H1 (cell line): Measurements from ENCODE around the gene TBC1D17. TPM values are rescaled to one million over a fixed set of nuclear protein-coding genes. Genes with fewer than 3 reads are reported as not detected.

Source experiments
- CTCF ChIA-PET: fragments of 300-600 bp; sonication (Branson Sonifier 250); formaldehyde crosslinking; loops from one replicate; lab custom pipeline; 2021; ENCODE audit not compliant: partially characterized antibody; lab: Charles Lee
- POLR2A ChIA-PET: fragments of 300-600 bp; sonication (Branson Sonifier 250); formaldehyde crosslinking; loops from one replicate; lab custom pipeline; 2021; ENCODE audit warnings: inconsistent platforms; ENCODE audit not compliant: partially characterized antibody; lab: Charles Lee
- DNase-seq, 2 experiments: peaks; one replicate each; pipeline versions ENCODE4 v3.0.0 to v3.0.0-alpha.2; 2010 to 2022; ENCODE audit warnings: low spot score in 2 of 2, low read depth in 1 of 2, mixed read lengths in 1 of 2
- FAIRE-seq: peaks from 2 replicates; lab custom pipeline; 2011; peaks lifted over from hg19 to GRCh38; lab: Jason Lieb, UNC
- H2AFZ ChIP-seq: 2 replicates; pipeline ENCODE4 v1.8.1; 2012; ENCODE audit warnings: low read length, inconsistent platforms
- H2AK5ac ChIP-seq: 2 replicates; pipeline ENCODE4 v1.6.1; 2013; ENCODE audit warnings: low read depth, low read length
- H2BK120ac ChIP-seq: replicated peaks from 2 replicates; pipeline ENCODE3; 2013; ENCODE audit warnings: low read depth, low read length, inconsistent platforms
- H2BK12ac ChIP-seq: 2 replicates; pipeline ENCODE4 v1.6.1; 2013; ENCODE audit warnings: low read depth, low read length
- H2BK15ac ChIP-seq: 2 replicates; pipeline ENCODE4 v1.6.1; 2013; ENCODE audit warnings: low read length
- H2BK20ac ChIP-seq: 2 replicates; pipeline ENCODE4 v1.6.1; 2013; ENCODE audit warnings: low read length
- H2BK5ac ChIP-seq: 2 replicates; pipeline ENCODE4 v1.6.1; 2013; ENCODE audit warnings: low read depth, low read length
- H3K14ac ChIP-seq: 2 replicates; pipeline ENCODE4 v1.6.1; 2013; ENCODE audit warnings: inconsistent platforms; ENCODE audit not compliant: insufficient read length
- H3K18ac ChIP-seq: 2 replicates; pipeline ENCODE4 v1.6.1; 2013; ENCODE audit warnings: low read length; ENCODE audit errors: extremely low read depth
- H3K23ac ChIP-seq: 2 replicates; pipeline ENCODE4 v1.6.1; 2013; ENCODE audit warnings: inconsistent platforms; ENCODE audit not compliant: insufficient read length
- H3K23me2 ChIP-seq: 2 replicates; pipeline ENCODE4 v1.6.1; 2013; ENCODE audit warnings: low read depth, low read length
- H3K27ac ChIP-seq: 2 replicates; pipeline ENCODE4 v1.6.1; 2011; ENCODE audit warnings: low read depth, low read length, inconsistent platforms
- H3K27me3 ChIP-seq, 4 experiments: replicated peaks in 1 of 4; 1 replicate in 1 of 4; 2 replicates in 3 of 4; pipeline versions ENCODE4 v1.6.1 to v1.8.1; 2011 to 2013; ENCODE audit warnings: low read length in 3 of 4, mild to moderate bottlenecking in 3 of 4, inconsistent platforms in 2 of 4, mixed read lengths in 2 of 4, moderate library complexity in 1 of 4; ENCODE audit not compliant: control insufficient read depth in 3 of 4, insufficient read depth in 3 of 4; ENCODE audit errors: extremely low read depth in 1 of 4
- H3K36me3 ChIP-seq, 4 experiments: 2 replicates each; pipeline versions ENCODE4 v1.6.1 to v1.8.1; 2011 to 2013; ENCODE audit warnings: mild to moderate bottlenecking in 4 of 4, low read length in 3 of 4, moderate library complexity in 2 of 4, control low read depth in 1 of 4, inconsistent platforms in 1 of 4; ENCODE audit not compliant: insufficient read depth in 4 of 4, control insufficient read depth in 2 of 4
- H3K4ac ChIP-seq: replicated peaks from 2 replicates; pipeline ENCODE3; 2013; ENCODE audit warnings: low read length, low read depth, mixed read lengths, inconsistent platforms; ENCODE audit not compliant: insufficient read length
- H3K4me1 ChIP-seq, 4 experiments: replicated peaks in 1 of 4; 1 replicate in 1 of 4; 2 replicates in 3 of 4; pipeline versions ENCODE4 v1.6.1 to v1.8.1; 2011 to 2013; ENCODE audit warnings: low read length in 3 of 4, inconsistent platforms in 2 of 4, mixed read lengths in 1 of 4; ENCODE audit not compliant: insufficient read depth in 4 of 4, control insufficient read depth in 3 of 4
- H3K4me2 ChIP-seq, 2 experiments: 2 replicates each; pipeline versions ENCODE4 v1.6.1 to v1.8.1; 2011 to 2013; ENCODE audit warnings: low read depth in 2 of 2, low read length in 2 of 2, control low read depth in 1 of 2, inconsistent platforms in 1 of 2, mild to moderate bottlenecking in 1 of 2; ENCODE audit not compliant: insufficient read depth in 1 of 2
- H3K4me3 ChIP-seq, 4 experiments: fragments of 200-600, 300-600 bp in 1 of 4; sonication (generic), shearing (Covaris generic), sonication (Bioruptor Twin) in 1 of 4; 2 replicates each; pipeline versions ENCODE4 v1.5.1 to v1.8.1; 2011 to 2016; ENCODE audit warnings: low read length in 4 of 4, low read depth in 3 of 4, control low read depth in 2 of 4, inconsistent platforms in 2 of 4, mild to moderate bottlenecking in 2 of 4, mixed read lengths in 1 of 4, moderate library complexity in 1 of 4; ENCODE audit not compliant: insufficient read depth in 2 of 4; ENCODE audit errors: extremely low read depth in 1 of 4
- H3K56ac ChIP-seq: replicated peaks from 2 replicates; pipeline ENCODE3; 2013; ENCODE audit warnings: low read depth, mild to moderate bottlenecking, mixed read lengths, low read length, inconsistent platforms; ENCODE audit not compliant: insufficient read length
- H3K79me1 ChIP-seq: 2 replicates; pipeline ENCODE4 v1.6.1; 2013; ENCODE audit warnings: low read depth, low read length, control low read depth
- H3K79me2 ChIP-seq, 2 experiments: 2 replicates each; pipeline versions ENCODE4 v1.6.1 to v1.8.1; 2012 to 2013; ENCODE audit warnings: low read length in 2 of 2, mild to moderate bottlenecking in 2 of 2, inconsistent platforms in 1 of 2; ENCODE audit not compliant: insufficient read depth in 2 of 2, control insufficient read depth in 1 of 2
- H3K9ac ChIP-seq, 4 experiments: replicated peaks in 1 of 4; 1 replicate in 1 of 4; 2 replicates in 3 of 4; pipeline versions ENCODE4 v1.6.1 to v1.8.1; 2011 to 2013; ENCODE audit warnings: low read depth in 3 of 4, low read length in 3 of 4, control low read depth in 2 of 4, mild to moderate bottlenecking in 2 of 4, moderate library complexity in 2 of 4, inconsistent platforms in 1 of 4; ENCODE audit errors: extremely low read depth in 1 of 4
- H3K9me3 ChIP-seq, 2 experiments: 2 replicates each; pipeline versions ENCODE4 v1.6.1 to v1.8.1; 2012 to 2013; ENCODE audit warnings: mild to moderate bottlenecking in 2 of 2, moderate library complexity in 2 of 2, control low read depth in 1 of 2, inconsistent platforms in 1 of 2, low read depth in 1 of 2, low read length in 1 of 2, mixed read lengths in 1 of 2; ENCODE audit not compliant: insufficient read depth in 2 of 2
- H4K20me1 ChIP-seq, 2 experiments: replicated peaks in 1 of 2; 2 replicates each; pipeline versions ENCODE3 to v1.8.1; 2011 to 2013; ENCODE audit warnings: inconsistent platforms in 2 of 2, low read length in 2 of 2, mild to moderate bottlenecking in 1 of 2; ENCODE audit not compliant: insufficient read depth in 2 of 2, control insufficient read depth in 1 of 2
- H4K5ac ChIP-seq: 2 replicates; pipeline ENCODE4 v1.6.1; 2013; ENCODE audit warnings: low read length, low read depth, mixed read lengths, inconsistent platforms; ENCODE audit not compliant: insufficient read length
- H4K8ac ChIP-seq: 2 replicates; pipeline ENCODE4 v1.8.0; 2013; ENCODE audit warnings: mild to moderate bottlenecking, moderate library complexity, low read length, inconsistent platforms; ENCODE audit not compliant: insufficient read depth; ENCODE audit errors: extremely low read depth
- H4K91ac ChIP-seq: replicated peaks from 2 replicates; pipeline ENCODE3; 2013; ENCODE audit warnings: low read length, mixed read lengths, inconsistent platforms; ENCODE audit not compliant: insufficient read length
- ASH2L ChIP-seq: fragments of 200-600, 300-600 bp; sonication (generic); IDR thresholded peaks from one replicate; pipeline ENCODE4 v1.7.1; 2017; ENCODE audit warnings: low read length
- POLR2A ChIP-seq, 2 experiments: IDR thresholded peaks; 1 replicate in 1 of 2; 2 replicates in 1 of 2; pipeline ENCODE4 v1.6.1; 2011; ENCODE audit warnings: low read depth in 2 of 2, low read length in 2 of 2, mild to moderate bottlenecking in 2 of 2; ENCODE audit errors: control extremely low read depth in 1 of 2
- POLR2AphosphoS5 ChIP-seq: IDR thresholded peaks from 2 replicates; pipeline ENCODE4 v1.6.1; 2011; ENCODE audit warnings: low read depth, low read length
- WGBS, 2 experiments: shearing (Covaris generic) in 1 of 2; methylation state at CpG; one replicate each; pipeline versions ENCODE4 v1.1.6 to v1.1.7; 2013 to 2015; ENCODE audit warnings: low lambda C conversion rate in 2 of 2, mixed read lengths in 2 of 2, inconsistent platforms in 1 of 2, low coverage in 1 of 2, missing lambda C conversion rate in 1 of 2; ENCODE audit not compliant: insufficient replicate concordance in 2 of 2, insufficient coverage in 1 of 2, insufficient read length in 1 of 2; ENCODE audit errors: extremely low coverage in 1 of 2, missing lambda C conversion rate in 1 of 2; 5-methylcytosine and 5-hydroxymethylcytosine counted together
- polyA plus RNA-seq, 7 experiments: library from polyadenylated mRNA; depleted of rRNA in 3 of 7; stranded (reverse) in 5 of 7; unstranded in 2 of 7; fragments of >200 nt in 5 of 7; fragments of 200-250 nt in 2 of 7; gene quantifications; 1 replicate in 5 of 7; 2 replicates in 1 of 7; 4 replicates in 1 of 7; pipeline versions ENCODE4 v1.2.1 to v1.2.3, GENCODE V29; 2011 to 2013; ENCODE audit warnings: missing spikeins in 2 of 7, mixed read lengths in 2 of 7
- total RNA-seq: library from RNA; stranded (reverse); fragmentation: NEBNext Ultra II Directional; extraction: Animal tissue kit (Norgen Biotek cat#: 25700); gene quantifications from 2 replicates; pipeline ENCODE4 v1.2.1, GENCODE V29; 2021

The TBC1D17 gene
- total and polyA plus RNA-seq, 2 of the 8 experiments (the other 6 are each of a cell fraction or from before 2014, with no cell fraction given), result 30.3 to 44.9 TPM

DNA sequence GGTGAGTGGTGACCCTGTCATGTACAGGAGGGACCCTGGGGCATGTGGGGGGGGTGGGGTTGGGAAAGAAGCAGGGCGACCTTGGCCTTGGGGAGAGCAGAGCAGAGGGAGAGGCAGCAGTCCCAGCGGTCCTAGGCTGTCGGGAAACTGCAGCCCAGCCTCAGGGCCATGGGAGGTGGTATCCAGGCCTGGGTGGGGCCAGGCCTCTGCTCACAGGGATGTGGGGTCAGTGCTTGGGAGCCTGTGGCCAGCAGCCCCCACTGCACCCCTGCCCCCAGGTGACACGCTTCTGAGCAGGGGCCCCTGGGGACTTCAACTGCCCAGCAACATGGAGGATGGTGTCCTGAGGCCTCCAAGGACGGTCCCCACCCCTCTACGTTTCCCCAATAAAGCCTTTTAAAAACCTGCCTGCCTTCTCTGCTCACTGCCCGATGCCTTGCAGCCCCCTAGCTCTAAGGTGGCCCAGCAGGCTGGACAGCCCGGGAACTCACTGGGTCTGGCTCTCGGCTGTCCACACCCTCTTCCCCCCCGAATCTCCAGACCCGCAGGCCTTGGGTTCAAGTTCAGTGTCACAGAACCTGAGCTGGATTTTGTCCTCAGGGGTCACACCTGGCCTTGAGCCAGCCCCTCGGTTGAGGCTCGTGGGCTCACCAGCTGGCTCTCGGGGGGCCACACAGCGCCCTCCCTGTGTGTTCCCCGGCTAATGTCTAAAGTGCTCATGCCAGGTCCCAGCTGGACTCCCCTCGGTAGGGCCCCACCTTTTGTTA is 17.0 kb upstream of the TBC1D17 start:
- Histone ChIP-seq H3K4ac (no peak overlapping the region), H4K20me1 (peaks cover 36 to 52% of the 10 kb centered on the region in 2 experiments), H3K18ac (no peak overlapping the region), H3K23me2 (no peaks in the 10 kb centered on the region), H2BK5ac (peak overlapping the region; percentile 44), H4K8ac (no peak overlapping the region), H2AFZ (no peak overlapping the region), H3K4me1 (peaks cover 0 to 7% (median 2%) of the 10 kb centered on the region in 4 experiments; a peak in 4 of 7 replicates), H3K27me3 (no peaks in the 10 kb centered on the region), H3K79me1 (peaks cover 12% of the 10 kb centered on the region), H2BK15ac (no peak overlapping the region), H2BK120ac (no peak overlapping the region), H3K56ac (no peak overlapping the region), H3K4me2 (no peak overlapping the region), H2BK20ac (no peak overlapping the region), H2BK12ac (no peak overlapping the region), H3K36me3 (peaks cover 34 to 80% (median 58%) of the 10 kb centered on the region in 4 experiments), H4K91ac (no peak overlapping the region), H3K9ac (no peak overlapping the region), H3K4me3 (no peak overlapping the region), H3K23ac (no peak overlapping the region), H3K79me2 (peaks cover 0 to 16% of the 10 kb centered on the region in 2 experiments; a peak in 2 of 4 replicates), H2AK5ac (no peak overlapping the region), H3K9me3 (no peaks in the 10 kb centered on the region), H3K14ac (no peak overlapping the region), H4K5ac (no peak overlapping the region), H3K27ac (no peak overlapping the region)
- 88% methylated on average over 14 of the region's 17 CpGs; no CpG with 5 or more reads in 1 of the 2 experiments for WGBS, 2 experiments
- TF ChIP-seq POLR2A (IDR thresholded peaks at IDR 0.05; ENCODE audit: control extremely low read depth in 1 of 2, low read depth in 2 of 2, low read length in 2 of 2) (peak in 1 of 2 experiments; percentile 12; a peak in 1 of 3 replicates), ASH2L (no peak), POLR2AphosphoS5 (peak; percentile 62; the same call in 1 of the 2 replicates)
- DNase-seq (no peak), FAIRE-seq (no peak)
- ChIA-PET POLR2A (interaction anchor here (0.9 to 12.4 kb wide), 12 partner anchors 7 to 171 kb away, joined by 3 to 247 read pairs (median 4); partner anchors contain the start of genes ADM5, AKT1S1, MED25 and PTOV1), CTCF (interaction anchor here (0.9 to 1.0 kb wide), 3 partner anchors 15 to 60 kb away, joined by 3 to 4 read pairs (median 3); no protein-coding TSS in a partner anchor)
